WTC11 (cell line): ENCODE data around the gene MAPRE2. TPM values are rescaled to one million over a fixed set of nuclear protein-coding genes. Genes with fewer than 3 reads are reported as not detected.

Experiments used
- ATAC-seq: fragments of 200-7000 bp; cut with Tn5 transposase; 2 replicates; pipeline ENCODE4 v1.10.0; 2021; ENCODE audit warnings: mild to moderate bottlenecking, moderate library complexity
- CTCF ChIA-PET: fragments of 300-600 bp; sonication (Branson Sonifier 250); formaldehyde crosslinking; loops from one replicate; lab custom pipeline; 2021; ENCODE audit warnings: antibody characterized with exemption; lab: Charles Lee
- POLR2A ChIA-PET: fragments of 350-600 bp; sonication (Branson Sonifier 250); formaldehyde crosslinking; loops from one replicate; lab custom pipeline; 2021; ENCODE audit warnings: antibody characterized with exemption; lab: Charles Lee
- DNase-seq: peaks from one replicate; pipeline ENCODE4 v3.0.0; 2021; ENCODE audit warnings: low spot score
- H3K27ac Mint-ChIP-seq: 2 replicates; pipeline ENCODE4 v1.8.0; 2021; ENCODE audit warnings: mixed read lengths
- H3K27me3 Mint-ChIP-seq: 2 replicates; pipeline ENCODE4 v1.8.0; 2021; ENCODE audit warnings: low read depth, mild to moderate bottlenecking, moderate library complexity, mixed read lengths
- H3K36me3 Mint-ChIP-seq: 2 replicates; pipeline ENCODE4 v1.8.0; 2021; ENCODE audit warnings: mixed read lengths
- H3K4me1 Mint-ChIP-seq: 2 replicates; pipeline ENCODE4 v1.8.0; 2022; ENCODE audit warnings: mixed read lengths
- H3K4me3 Mint-ChIP-seq: 2 replicates; pipeline ENCODE4 v1.8.0; 2021; ENCODE audit warnings: mild to moderate bottlenecking, moderate library complexity, mixed read lengths
- H3K9me3 Mint-ChIP-seq: 2 replicates; pipeline ENCODE4 v1.8.0; 2021; ENCODE audit warnings: mixed read lengths
- CBFB ChIP-seq: sonication (generic); formaldehyde crosslinking; IDR thresholded peaks from 2 replicates; pipeline ENCODE4 v1.8.1; 2022; ENCODE audit warnings: mild to moderate bottlenecking, low read depth, missing genetic modification reagents
- EMX1 ChIP-seq: fragments of 250-450 bp; sonication (Bioruptor Pico); IDR thresholded peaks from 2 replicates; pipeline ENCODE4 v1.8.0; 2021; ENCODE audit warnings: mild to moderate bottlenecking
- ESRRA ChIP-seq: sonication (generic); formaldehyde crosslinking; IDR thresholded peaks from 2 replicates; pipeline ENCODE4 v1.8.1; 2022; ENCODE audit warnings: mild to moderate bottlenecking, missing genetic modification reagents, borderline replicate concordance
- FOXK1 ChIP-seq: sonication (generic); formaldehyde crosslinking; IDR thresholded peaks from 2 replicates; pipeline ENCODE4 v1.8.0; 2022; ENCODE audit warnings: mild to moderate bottlenecking, moderate library complexity, missing genetic modification reagents
- GTF2I ChIP-seq: fragments of 250-450 bp; sonication (Bioruptor Pico); conservative IDR thresholded peaks from 2 replicates; pipeline ENCODE4 v1.4.0; 2021; ENCODE audit warnings: mild to moderate bottlenecking
- HMGA2 ChIP-seq: fragments of 250-450 bp; sonication (Bioruptor Pico); IDR thresholded peaks from 2 replicates; pipeline ENCODE4 v1.4.0; 2021; ENCODE audit warnings: mild to moderate bottlenecking, moderate library complexity
- MYBL2 ChIP-seq: sonication (generic); formaldehyde crosslinking; IDR thresholded peaks from 2 replicates; pipeline ENCODE4 v1.8.1; 2023; ENCODE audit warnings: mild to moderate bottlenecking, moderate library complexity, missing genetic modification reagents
- NR3C1 ChIP-seq: sonication (generic); formaldehyde crosslinking; conservative IDR thresholded peaks from 2 replicates; pipeline ENCODE4 v1.8.1; 2023; ENCODE audit warnings: low read depth, mild to moderate bottlenecking, missing genetic modification reagents
- ZNF121 ChIP-seq: sonication (generic); formaldehyde crosslinking; IDR thresholded peaks from 2 replicates; pipeline ENCODE4 v1.8.0; 2023; ENCODE audit warnings: missing genetic modification reagents
- ZNF317 ChIP-seq: sonication (generic); formaldehyde crosslinking; IDR thresholded peaks from 2 replicates; pipeline ENCODE4 v1.8.1; 2023; ENCODE audit warnings: low read depth, mild to moderate bottlenecking, moderate library complexity, missing genetic modification reagents, borderline replicate concordance
- ZNF671 ChIP-seq: fragments of 250-450 bp; sonication (Bioruptor Pico); IDR thresholded peaks from 2 replicates; pipeline ENCODE4 v1.8.0; 2021; ENCODE audit warnings: mild to moderate bottlenecking
- total RNA-seq: library from RNA; stranded (reverse); gene quantifications from 3 replicates; pipeline ENCODE4 v1.2.3, GENCODE V29; 2021
- TF ChIP-seq, protein P1 (sequence below): sonication (generic); formaldehyde crosslinking; IDR thresholded peaks from 2 replicates; pipeline ENCODE4 v1.8.0; 2022; ENCODE audit warnings: mild to moderate bottlenecking, missing genetic modification reagents
- TF ChIP-seq, protein P2 (sequence below): sonication (generic); formaldehyde crosslinking; IDR thresholded peaks from 2 replicates; pipeline ENCODE4 v1.8.1; 2023; ENCODE audit warnings: mild to moderate bottlenecking, missing genetic modification reagents, moderate library complexity
- TF ChIP-seq, protein P3 (sequence below): sonication (generic); formaldehyde crosslinking; IDR thresholded peaks from 2 replicates; pipeline ENCODE4 v1.8.0; 2023; ENCODE audit warnings: missing genetic modification reagents, mild to moderate bottlenecking, borderline replicate concordance
- TF ChIP-seq, protein P4 (sequence below): sonication (generic); formaldehyde crosslinking; IDR thresholded peaks from 2 replicates; pipeline ENCODE4 v1.8.0; 2023; ENCODE audit warnings: mild to moderate bottlenecking, missing genetic modification reagents
- TF ChIP-seq, protein P5 (sequence below): sonication (generic); formaldehyde crosslinking; IDR thresholded peaks from 2 replicates; pipeline ENCODE4 v1.8.0; 2022; ENCODE audit warnings: mild to moderate bottlenecking, missing genetic modification reagents

The MAPRE2 gene
- total RNA-seq, 1 experiment from 2014 or later = 20.4 TPM

DNA sequence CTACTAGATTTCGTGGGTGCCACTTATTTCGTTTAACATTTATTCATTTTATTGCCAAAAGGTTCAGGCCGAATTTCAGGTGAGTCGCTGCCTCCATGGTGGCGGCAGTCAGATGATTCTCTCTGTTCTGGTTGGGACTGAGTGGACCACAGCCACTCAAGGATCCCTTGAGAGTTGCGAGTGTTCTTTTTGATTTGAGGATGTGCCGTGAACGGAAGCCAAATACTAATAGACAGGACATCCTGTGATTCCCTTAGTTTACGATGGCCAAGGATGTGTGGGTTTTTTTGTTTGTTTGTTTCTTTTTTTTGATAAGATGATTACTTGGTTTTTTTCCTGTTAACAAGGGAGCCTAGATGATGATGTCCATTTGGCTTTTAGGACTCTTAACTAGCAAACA is 13.2 kb downstream of the MAPRE2 start:
- Mint-ChIP-seq H3K27me3 (no peaks in the 10 kb centered on the region), H3K4me1 (peaks cover 23% of the 10 kb centered on the region), H3K27ac (no peak overlapping the region), H3K9me3 (no peaks in the 10 kb centered on the region), H3K4me3 (no peak overlapping the region), H3K36me3 (no peaks in the 10 kb centered on the region)
- ChIA-PET CTCF (no interaction called here), POLR2A (no interaction called here)
- DNase-seq (no peak), ATAC-seq (no peak)
- TF ChIP-seq, protein P1, sequence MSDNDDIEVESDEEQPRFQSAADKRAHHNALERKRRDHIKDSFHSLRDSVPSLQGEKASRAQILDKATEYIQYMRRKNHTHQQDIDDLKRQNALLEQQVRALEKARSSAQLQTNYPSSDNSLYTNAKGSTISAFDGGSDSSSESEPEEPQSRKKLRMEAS (CRISPR knock-in tag) = no peak
- no peak for TF ChIP-seq GTF2I
- TF ChIP-seq, protein P2, sequence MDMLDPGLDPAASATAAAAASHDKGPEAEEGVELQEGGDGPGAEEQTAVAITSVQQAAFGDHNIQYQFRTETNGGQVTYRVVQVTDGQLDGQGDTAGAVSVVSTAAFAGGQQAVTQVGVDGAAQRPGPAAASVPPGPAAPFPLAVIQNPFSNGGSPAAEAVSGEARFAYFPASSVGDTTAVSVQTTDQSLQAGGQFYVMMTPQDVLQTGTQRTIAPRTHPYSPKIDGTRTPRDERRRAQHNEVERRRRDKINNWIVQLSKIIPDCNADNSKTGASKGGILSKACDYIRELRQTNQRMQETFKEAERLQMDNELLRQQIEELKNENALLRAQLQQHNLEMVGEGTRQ = no peak
- no peak for TF ChIP-seq ZNF317
- no peak for TF ChIP-seq EMX1 (CRISPR knock-in tag)
- no peak for TF ChIP-seq CBFB (CRISPR knock-in tag)
- TF ChIP-seq NR3C1 (CRISPR knock-in tag) = no peak
- TF ChIP-seq ZNF121 (CRISPR knock-in tag) = no peak
- TF ChIP-seq ZNF671 (CRISPR knock-in tag) = no peak
- TF ChIP-seq, protein P3, sequence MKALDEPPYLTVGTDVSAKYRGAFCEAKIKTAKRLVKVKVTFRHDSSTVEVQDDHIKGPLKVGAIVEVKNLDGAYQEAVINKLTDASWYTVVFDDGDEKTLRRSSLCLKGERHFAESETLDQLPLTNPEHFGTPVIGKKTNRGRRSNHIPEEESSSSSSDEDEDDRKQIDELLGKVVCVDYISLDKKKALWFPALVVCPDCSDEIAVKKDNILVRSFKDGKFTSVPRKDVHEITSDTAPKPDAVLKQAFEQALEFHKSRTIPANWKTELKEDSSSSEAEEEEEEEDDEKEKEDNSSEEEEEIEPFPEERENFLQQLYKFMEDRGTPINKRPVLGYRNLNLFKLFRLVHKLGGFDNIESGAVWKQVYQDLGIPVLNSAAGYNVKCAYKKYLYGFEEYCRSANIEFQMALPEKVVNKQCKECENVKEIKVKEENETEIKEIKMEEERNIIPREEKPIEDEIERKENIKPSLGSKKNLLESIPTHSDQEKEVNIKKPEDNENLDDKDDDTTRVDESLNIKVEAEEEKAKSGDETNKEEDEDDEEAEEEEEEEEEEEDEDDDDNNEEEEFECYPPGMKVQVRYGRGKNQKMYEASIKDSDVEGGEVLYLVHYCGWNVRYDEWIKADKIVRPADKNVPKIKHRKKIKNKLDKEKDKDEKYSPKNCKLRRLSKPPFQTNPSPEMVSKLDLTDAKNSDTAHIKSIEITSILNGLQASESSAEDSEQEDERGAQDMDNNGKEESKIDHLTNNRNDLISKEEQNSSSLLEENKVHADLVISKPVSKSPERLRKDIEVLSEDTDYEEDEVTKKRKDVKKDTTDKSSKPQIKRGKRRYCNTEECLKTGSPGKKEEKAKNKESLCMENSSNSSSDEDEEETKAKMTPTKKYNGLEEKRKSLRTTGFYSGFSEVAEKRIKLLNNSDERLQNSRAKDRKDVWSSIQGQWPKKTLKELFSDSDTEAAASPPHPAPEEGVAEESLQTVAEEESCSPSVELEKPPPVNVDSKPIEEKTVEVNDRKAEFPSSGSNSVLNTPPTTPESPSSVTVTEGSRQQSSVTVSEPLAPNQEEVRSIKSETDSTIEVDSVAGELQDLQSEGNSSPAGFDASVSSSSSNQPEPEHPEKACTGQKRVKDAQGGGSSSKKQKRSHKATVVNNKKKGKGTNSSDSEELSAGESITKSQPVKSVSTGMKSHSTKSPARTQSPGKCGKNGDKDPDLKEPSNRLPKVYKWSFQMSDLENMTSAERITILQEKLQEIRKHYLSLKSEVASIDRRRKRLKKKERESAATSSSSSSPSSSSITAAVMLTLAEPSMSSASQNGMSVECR (CRISPR knock-in tag) = no peak

DNA sequence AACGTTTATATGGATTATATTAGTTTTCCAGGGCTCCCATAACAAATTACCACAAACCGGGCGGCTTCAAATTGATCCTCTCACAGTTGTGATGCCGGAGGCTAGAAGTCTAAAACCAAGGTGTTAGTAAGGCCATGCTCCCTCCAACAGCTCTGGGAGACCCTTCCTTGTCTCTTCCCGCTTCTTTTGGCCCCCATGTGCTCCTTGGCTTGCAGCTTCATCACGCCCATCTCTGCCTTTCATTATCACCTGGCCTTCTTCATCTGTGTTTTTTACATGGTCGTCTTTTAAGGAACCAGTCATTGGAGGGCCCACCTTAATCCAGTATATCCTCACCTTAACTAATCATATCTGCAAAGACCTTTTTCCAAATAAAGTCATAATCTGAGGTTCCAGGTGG is 13.9 kb downstream of the MAPRE2 start:
- Mint-ChIP-seq H3K9me3 (no peaks in the 10 kb centered on the region), H3K4me1 (peaks cover 25% of the 10 kb centered on the region), H3K27ac (no peak overlapping the region), H3K27me3 (no peaks in the 10 kb centered on the region), H3K36me3 (no peaks in the 10 kb centered on the region), H3K4me3 (no peak overlapping the region)
- ATAC-seq (no peak), DNase-seq (no peak)
- TF ChIP-seq MYBL2 (CRISPR knock-in tag) = no peak
- TF ChIP-seq ESRRA (CRISPR knock-in tag) = no peak
- TF ChIP-seq HMGA2 = no peak
- TF ChIP-seq, protein P1 (CRISPR knock-in tag) = no peak
- TF ChIP-seq, protein P4, sequence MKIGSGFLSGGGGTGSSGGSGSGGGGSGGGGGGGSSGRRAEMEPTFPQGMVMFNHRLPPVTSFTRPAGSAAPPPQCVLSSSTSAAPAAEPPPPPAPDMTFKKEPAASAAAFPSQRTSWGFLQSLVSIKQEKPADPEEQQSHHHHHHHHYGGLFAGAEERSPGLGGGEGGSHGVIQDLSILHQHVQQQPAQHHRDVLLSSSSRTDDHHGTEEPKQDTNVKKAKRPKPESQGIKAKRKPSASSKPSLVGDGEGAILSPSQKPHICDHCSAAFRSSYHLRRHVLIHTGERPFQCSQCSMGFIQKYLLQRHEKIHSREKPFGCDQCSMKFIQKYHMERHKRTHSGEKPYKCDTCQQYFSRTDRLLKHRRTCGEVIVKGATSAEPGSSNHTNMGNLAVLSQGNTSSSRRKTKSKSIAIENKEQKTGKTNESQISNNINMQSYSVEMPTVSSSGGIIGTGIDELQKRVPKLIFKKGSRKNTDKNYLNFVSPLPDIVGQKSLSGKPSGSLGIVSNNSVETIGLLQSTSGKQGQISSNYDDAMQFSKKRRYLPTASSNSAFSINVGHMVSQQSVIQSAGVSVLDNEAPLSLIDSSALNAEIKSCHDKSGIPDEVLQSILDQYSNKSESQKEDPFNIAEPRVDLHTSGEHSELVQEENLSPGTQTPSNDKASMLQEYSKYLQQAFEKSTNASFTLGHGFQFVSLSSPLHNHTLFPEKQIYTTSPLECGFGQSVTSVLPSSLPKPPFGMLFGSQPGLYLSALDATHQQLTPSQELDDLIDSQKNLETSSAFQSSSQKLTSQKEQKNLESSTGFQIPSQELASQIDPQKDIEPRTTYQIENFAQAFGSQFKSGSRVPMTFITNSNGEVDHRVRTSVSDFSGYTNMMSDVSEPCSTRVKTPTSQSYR (CRISPR knock-in tag) = no peak
- no peak for TF ChIP-seq FOXK1 (CRISPR knock-in tag)
- TF ChIP-seq, protein P5, sequence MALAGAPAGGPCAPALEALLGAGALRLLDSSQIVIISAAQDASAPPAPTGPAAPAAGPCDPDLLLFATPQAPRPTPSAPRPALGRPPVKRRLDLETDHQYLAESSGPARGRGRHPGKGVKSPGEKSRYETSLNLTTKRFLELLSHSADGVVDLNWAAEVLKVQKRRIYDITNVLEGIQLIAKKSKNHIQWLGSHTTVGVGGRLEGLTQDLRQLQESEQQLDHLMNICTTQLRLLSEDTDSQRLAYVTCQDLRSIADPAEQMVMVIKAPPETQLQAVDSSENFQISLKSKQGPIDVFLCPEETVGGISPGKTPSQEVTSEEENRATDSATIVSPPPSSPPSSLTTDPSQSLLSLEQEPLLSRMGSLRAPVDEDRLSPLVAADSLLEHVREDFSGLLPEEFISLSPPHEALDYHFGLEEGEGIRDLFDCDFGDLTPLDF (CRISPR knock-in tag) = no peak
- ChIA-PET CTCF (no interaction called here), POLR2A (no interaction called here)
